Raji (cell line): Measurements from ENCODE around the gene RAB10.

Source experiments
- POLR2A ChIP-seq: IDR thresholded peaks from 2 replicates; pipeline ENCODE4 v1.6.1; 2011; ENCODE audit warnings: low read depth, low read length, control low read depth; ENCODE audit not compliant: insufficient read depth

The RAB10 gene

GRCh38 chr2:26033818-26034636 is at the start of gene RAB10:
RAB10 (plus strand) TSS chr2:26034084; CDS start chr2:26034609, 525 bp downstream.
- peak; percentile 97 for TF ChIP-seq POLR2A

GRCh38 chr2:25988134-25988533 is 45.8 kb upstream of the RAB10 start:
- no peak for TF ChIP-seq POLR2A

GRCh38 chr2:25989154-25989553 is 44.7 kb upstream of the RAB10 start:
- no peak for TF ChIP-seq POLR2A

- no peak for TF ChIP-seq POLR2A
Measured at GRCh38 chr2:25991965-25992364, 41.9 kb upstream of the RAB10 start.

- TF ChIP-seq POLR2A: no peak
Measured at GRCh38 chr2:25992556-25992955, 41.3 kb upstream of the RAB10 start.

- no peak for TF ChIP-seq POLR2A
Measured at GRCh38 chr2:25993049-25993448, 40.8 kb upstream of the RAB10 start.

- no peak for TF ChIP-seq POLR2A
Measured at GRCh38 chr2:25994509-25994908, 39.4 kb upstream of the RAB10 start.

- TF ChIP-seq POLR2A: no peak
Measured at GRCh38 chr2:25996844-25997243, 37.0 kb upstream of the RAB10 start.

- TF ChIP-seq POLR2A: no peak
Measured at GRCh38 chr2:26000561-26001082, 33.3 kb upstream of the RAB10 start.

- TF ChIP-seq POLR2A: no peak
Measured at GRCh38 chr2:26001743-26002351, 32.0 kb upstream of the RAB10 start.

GRCh38 chr2:26002632-26003310 is 31.1 kb upstream of the RAB10 start:
- TF ChIP-seq POLR2A: no peak

GRCh38 chr2:26008095-26008494 is 25.8 kb upstream of the RAB10 start:
- TF ChIP-seq POLR2A: no peak

GRCh38 chr2:26008851-26009566 is 24.9 kb upstream of the RAB10 start:
- TF ChIP-seq POLR2A: no peak

- no peak for TF ChIP-seq POLR2A
Measured at GRCh38 chr2:26009567-26009963, 24.3 kb upstream of the RAB10 start.

GRCh38 chr2:26010943-26011342 is 22.9 kb upstream of the RAB10 start:
- TF ChIP-seq POLR2A: no peak
